Right lobe of liver (tissue), 6 donors: Measurements from ENCODE around the gene TMEM30A. TPM values are rescaled to one million over a fixed set of nuclear protein-coding genes. Genes with fewer than 3 reads are reported as not detected.

Source experiments
- ATAC-seq, 4 donors: fragments of 200-7000 bp; cut with Tn5 transposase; one replicate each; pipeline ENCODE4 v1.9.1; 2020; ENCODE audit warnings: mild to moderate bottlenecking in 4 of 4, moderate library complexity in 4 of 4
- DNase-seq, 3 donors: peaks; one replicate each; pipeline ENCODE4 v3.0.0-alpha.2; 2020
- H3K27ac ChIP-seq, 3 donors: fragments of 200-600 bp; one replicate each; pipeline ENCODE4 v1.8.0; 2022
- H3K27me3 ChIP-seq, 2 donors: fragments of 200-600 bp; one replicate each; pipeline ENCODE4 v1.8.0; 2022
- H3K36me3 ChIP-seq, 4 donors: fragments of 200-600 bp; sonication (generic) in 1 of 4; one replicate each; pipeline versions ENCODE4 v1.5.1 to v1.8.0; 2017 to 2022; ENCODE audit warnings: control low read depth in 1 of 4
- H3K4me1 ChIP-seq, 4 donors: fragments of 200-600 bp; sonication (generic) in 1 of 4; one replicate each; pipeline versions ENCODE4 v1.5.1 to v1.8.0; 2017 to 2022; ENCODE audit warnings: control low read depth in 1 of 4
- H3K4me3 ChIP-seq, 3 donors: fragments of 200-600 bp; one replicate each; pipeline ENCODE4 v1.8.0; 2022
- H3K9me3 ChIP-seq, 4 donors: fragments of 200-600 bp; sonication (generic) in 1 of 4; one replicate each; pipeline versions ENCODE4 v1.5.1 to v1.8.0; 2017 to 2022; ENCODE audit warnings: control low read depth in 1 of 4
- CTCF ChIP-seq, 4 donors: fragments of 200-600 bp in 3 of 4; fragments of 450-650 bp in 1 of 4; IDR thresholded peaks; one replicate each; pipeline versions ENCODE4 v1.5.1 to v1.8.0; 2016 to 2022; ENCODE audit warnings: antibody characterized with exemption in 4 of 4, mild to moderate bottlenecking in 2 of 4
- POLR2A ChIP-seq: fragments of 450-650 bp; IDR thresholded peaks from one replicate; pipeline ENCODE4 v1.6.1; 2017; ENCODE audit warnings: antibody characterized with exemption, mild to moderate bottlenecking
- WGBS: methylation state at CpG from one replicate; pipeline ENCODE4 v1.1.6; 2018; ENCODE audit warnings: low coverage, low lambda C conversion rate; ENCODE audit not compliant: insufficient coverage; ENCODE audit errors: missing lambda C conversion rate; 5-methylcytosine and 5-hydroxymethylcytosine counted together
- intact Hi-C, 2 donors: fragments of 100-400 bp; cut with DNase I; formaldehyde crosslinking; loops; one replicate each; pipeline versions ENCODE4 v1.11.2 to v1.14.1; 2022
- total RNA-seq, 6 experiments: library from RNA; depleted of rRNA in 2 of 6; stranded (reverse); fragments of >200 nt in 2 of 6; fragmentation: NEBNext Ultra II Directional in 3 of 6; extraction: Animal tissue kit (Norgen Biotek cat#: 25700) in 3 of 6; gene quantifications; one replicate each; pipeline versions ENCODE4 v1.1.0 to v1.2.4, GENCODE V29; 2016 to 2023
- donor health status: DM: no; HTN: yes; CAD: no.
- donor health status: DM: no; HTN: no; CAD: no.
- donor health status: DM: no; HTN: no; CAD: no.
- donor health status: DM: no; HTN: yes; CAD: no.
- donor health status: DM: no; HTN: yes; CAD: no.

The TMEM30A gene
- total RNA-seq, 6 experiments from 2014 or later, result 40.1 to 66.8 (median 62.2) TPM

GRCh38 chr6:75236630-75237029, 48.0 kb downstream of the TMEM30A start:
- no peak overlapping the region for H3K4me3 ChIP-seq
- DNase-seq, result no peak
- peaks cover 0 to 41% (median 18%) of the 10 kb centered on the region in 4 donors for H3K36me3 ChIP-seq
- no peak for ATAC-seq
- H3K4me1 ChIP-seq, result peaks cover 0 to 3% (median 0%) of the 10 kb centered on the region in 4 donors
- H3K9me3 ChIP-seq, result no peaks in the 10 kb centered on the region
- 72% methylated on average over 2 of the region's 4 CpGs for WGBS
- H3K27ac ChIP-seq, result no peak overlapping the region
- no peaks in the 10 kb centered on the region for H3K27me3 ChIP-seq
- no peak for TF ChIP-seq CTCF (IDR thresholded peaks at IDR 0.05)
- no peak for TF ChIP-seq POLR2A
- intact Hi-C loops, result no loop called here

- Histone ChIP-seq H3K9me3 (no peaks in the 10 kb centered on the region), H3K4me3 (no peak overlapping the region), H3K27ac (no peak overlapping the region), H3K36me3 (peaks cover 0 to 33% (median 15%) of the 10 kb centered on the region in 4 donors), H3K4me1 (no peaks in the 10 kb centered on the region), H3K27me3 (no peaks in the 10 kb centered on the region)
- WGBS, result 83% methylated on average over 2 of the region's 2 CpGs
- TF ChIP-seq POLR2A, result no peak
- TF ChIP-seq CTCF (IDR thresholded peaks at IDR 0.05), result no peak
- ATAC-seq, result no peak
- no peak for DNase-seq
- intact Hi-C loops, result no loop called here
Measured at GRCh38 chr6:75235271-75235670, 49.3 kb downstream of the TMEM30A start.

- no peak for TF ChIP-seq CTCF (IDR thresholded peaks at IDR 0.05)
- TF ChIP-seq POLR2A, result no peak
- WGBS, result 69% methylated on average over 3 of the region's 3 CpGs
- Histone ChIP-seq H3K27ac (no peak overlapping the region), H3K27me3 (no peaks in the 10 kb centered on the region), H3K4me1 (peaks cover 0 to 2% (median 0%) of the 10 kb centered on the region in 4 donors), H3K9me3 (no peaks in the 10 kb centered on the region), H3K36me3 (peaks cover 0 to 26% (median 11%) of the 10 kb centered on the region in 4 donors), H3K4me3 (no peak overlapping the region)
- ATAC-seq (no peak), DNase-seq (no peak)
- intact Hi-C loops, result no loop called here
Measured at GRCh38 chr6:75234126-75234865, 50.3 kb downstream of the TMEM30A start.

GRCh38 chr6:75233092-75233615, 51.4 kb downstream of the TMEM30A start:
- Histone ChIP-seq H3K9me3 (no peaks in the 10 kb centered on the region), H3K27me3 (no peaks in the 10 kb centered on the region), H3K4me3 (no peak overlapping the region), H3K27ac (no peak overlapping the region), H3K4me1 (peaks cover 0 to 7% (median 3%) of the 10 kb centered on the region in 4 donors), H3K36me3 (peaks cover 0 to 18% (median 7%) of the 10 kb centered on the region in 4 donors)
- intact Hi-C loops, result no loop called here
- TF ChIP-seq CTCF (IDR thresholded peaks at IDR 0.05), result no peak
- no peak for TF ChIP-seq POLR2A
- WGBS, result 86% methylated on average over 4 of the region's 4 CpGs
- ATAC-seq (no peak), DNase-seq (no peak)
